ENCODE measurements around the gene EEF1AKMT3. TPM values are rescaled to one million over a fixed set of nuclear protein-coding genes. Genes with fewer than 3 reads are reported as not detected.
A peak's percentile ranks its signal among the peaks of the same experiment; 100 is the strongest.

EEF1AKMT3 gene
- total and polyA plus RNA-seq, 2 of the 4 experiments (the other 2 are of a cell fraction): 3.2 to 8.1 TPM

- Histone ChIP-seq H2BK120ac (ENCODE audit: low read depth, low read length) (no peak overlapping the region), H3K9ac (ENCODE audit: low read depth, low read length) (no peak overlapping the region), H3K14ac (replicated peaks; ENCODE audit: low read depth, low read length) (no peak overlapping the region), H2AFZ (replicated peaks; ENCODE audit: low read length, poor library complexity) (no peak overlapping the region), H3K27ac (ENCODE audit: insufficient read depth, low read length) (no peak overlapping the region), H3K36me3 (ENCODE audit: control insufficient read depth, insufficient read depth, low read length) (peaks cover 8% of the 10 kb centered on the region), H3K9me3 (ENCODE audit: control insufficient read depth, insufficient read depth, low read length) (no peaks in the 10 kb centered on the region), H4K91ac (ENCODE audit: insufficient read depth, low read depth, low read length) (no peak overlapping the region), H3K4me3 (ENCODE audit: insufficient read depth, low read depth, low read length) (no peak overlapping the region), H2AK9ac (replicated peaks; ENCODE audit: low read depth, low read length, poor library complexity) (no peak overlapping the region), H4K8ac (ENCODE audit: low read depth in 2 of 2, low read length in 2 of 2) (no peak overlapping the region), H3K9me1 (ENCODE audit: insufficient read depth, low read length) (no peaks in the 10 kb centered on the region), H3K18ac (ENCODE audit: low read depth, low read length) (no peak overlapping the region), H3K27me3 (ENCODE audit: control insufficient read depth, insufficient read depth, low read length) (no peaks in the 10 kb centered on the region), H4K20me1 (ENCODE audit: insufficient read depth, low read length) (no peaks in the 10 kb centered on the region), H3K4ac (ENCODE audit: low read depth, low read length) (no peak overlapping the region), H3K23ac (ENCODE audit: low read depth, low read length) (no peak overlapping the region), H2BK15ac (ENCODE audit: low read depth, low read length) (no peak overlapping the region), H3K79me1 (ENCODE audit: low read depth in 1 of 2, low read length in 2 of 2) (peaks cover 14 to 24% of the 10 kb centered on the region in 2 experiments; a peak in 3 of 4 replicates), H2BK20ac (ENCODE audit: low read depth, low read length) (no peak overlapping the region), H3K4me1 (ENCODE audit: control insufficient read depth, insufficient read depth, low read length) (0 out of 2 replicates have a peak, but pooled peaks cover 2% of the 10 kb centered on the region), H3K4me2 (ENCODE audit: low read depth, low read length) (no peak overlapping the region), H2AK5ac (ENCODE audit: low read depth, low read length) (no peak overlapping the region), H3K56ac (ENCODE audit: extremely low read depth, insufficient read depth, low read length) (no peak overlapping the region), H2BK5ac (ENCODE audit: low read depth, low read length, poor library complexity, severe bottlenecking) (no peak overlapping the region), H4K5ac (ENCODE audit: low read depth, low read length) (no peak overlapping the region)
- dilution Hi-C loops (cut with HindIII; ENCODE audit: low sequenced_read_pairs, unreplicated experiment) (no loop called here), in situ Hi-C loops (cut with MboI; ENCODE audit: low sequenced_read_pairs) (no loop called here), intact Hi-C loops (cut with micrococcal nuclease) (loop anchor here (1.0 kb wide), 2 partner anchors 30 to 124 kb away; partner anchors contain the start of gene CDK4)
- BruUV-seq (replicated peaks): TSS peak; percentile 8
- ChIA-PET POLR2A (ENCODE audit: unreplicated experiment) (no interaction called here), CTCF (no interaction called here)
- DNase-seq (no peak), ATAC-seq (ENCODE audit: low read depth) (no peak)
- WGBS, 2 experiments (ENCODE audit: extremely low coverage in 2 of 2, insufficient read length in 1 of 2): 67% methylated on average over 2 of the region's 2 CpGs; no CpG with 5 or more reads in 1 of the 2 experiments
- no peak for TF ChIP-seq RFX5 (IDR thresholded peaks at IDR 0.05; ENCODE audit: low read depth, low read length)
- TF ChIP-seq RCOR1 (IDR thresholded peaks at IDR 0.05; ENCODE audit: insufficient replicate concordance, low read length): no peak
- no peak for TF ChIP-seq BHLHE40 (IDR thresholded peaks at IDR 0.05; ENCODE audit: low read depth, low read length)
- TF ChIP-seq CHD1 (IDR thresholded peaks at IDR 0.05; ENCODE audit: low read depth, low read length): no peak
- TF ChIP-seq USF2 (IDR thresholded peaks at IDR 0.05; ENCODE audit: low read depth, low read length): no peak
Observed at GRCh38 chr12:57781801-57782200, 9.4 kb downstream of the EEF1AKMT3 start.
